ENCODE measurements around the gene TBC1D17. TPM values are rescaled to one million over a fixed set of nuclear protein-coding genes. Genes with fewer than 3 reads are reported as not detected.

Gene TBC1D17
- total and polyA plus RNA-seq, 10 donors = 20.8 to 53.5 (median 36.6) TPM

- Histone ChIP-seq H3K36me3 (peaks cover 0 to 30% (median 17%) of the 10 kb centered on the region in 6 donors), H3K4me3 (no peak overlapping the region), H3K4me1 (peaks cover 0 to 39% (median 17%) of the 10 kb centered on the region in 6 donors), H3K27ac (peak overlapping the region; percentile 19 to 78 (median 66)), H3K9me3 (no peaks in the 10 kb centered on the region), H3K27me3 (replicated peaks in 1 of 7) (no peaks in the 10 kb centered on the region)
- intact Hi-C loops (cut with DNase I; ENCODE audit: low total_unique reads) = no loop called here
- no peak for DNase-seq
- TF ChIP-seq POLR2A (IDR thresholded peaks at IDR 0.05) (no peak), CTCF (IDR thresholded peaks at IDR 0.05 in 8 of 11, conservative IDR thresholded peaks at IDR 0.05 in 3 of 11) (no peak), POLR2AphosphoS5 (IDR thresholded peaks at IDR 0.05) (peak in 1 of 3 donors; percentile 51)
- 55 to 74% (median 63%) methylated on average over 3 of the region's 3 CpGs for WGBS, 5 donors
These were observed 34.2 kb upstream of the TBC1D17 start for GRCh38 chr19:49843265-49843664.

GRCh38 chr19:49844138-49845095, 33.1 kb upstream of the TBC1D17 start:
- H3K4me3 ChIP-seq = no peak overlapping the region
- WGBS, 5 donors = 56 to 85% (median 69%) methylated on average over 17 to 18 of the region's 18 CpGs
- intact Hi-C loops (cut with DNase I; ENCODE audit: low total_unique reads) = no loop called here
- H3K36me3 ChIP-seq = peaks cover 0 to 19% (median 6%) of the 10 kb centered on the region in 6 donors
- peaks cover 0 to 51% (median 24%) of the 10 kb centered on the region in 6 donors for H3K4me1 ChIP-seq
- no peaks in the 10 kb centered on the region for H3K27me3 ChIP-seq (replicated peaks in 1 of 7)
- peak overlapping the region in 4 of 8 donors; percentile 64 to 78 (median 71) for H3K27ac ChIP-seq
- peaks cover 0 to 6% (median 0%) of the 10 kb centered on the region in 8 donors for H3K9me3 ChIP-seq
- no peak for DNase-seq
- TF ChIP-seq CTCF (IDR thresholded peaks at IDR 0.05 in 8 of 11, conservative IDR thresholded peaks at IDR 0.05 in 3 of 11) = no peak
- peak in 1 of 3 donors; percentile 31 for TF ChIP-seq POLR2AphosphoS5 (IDR thresholded peaks at IDR 0.05)
- no peak for TF ChIP-seq POLR2A (IDR thresholded peaks at IDR 0.05)

- Histone ChIP-seq H3K9me3 (peaks cover 0 to 6% (median 0%) of the 10 kb centered on the region in 8 donors), H3K27me3 (replicated peaks in 1 of 7) (no peaks in the 10 kb centered on the region), H3K4me3 (no peak overlapping the region), H3K27ac (no peak overlapping the region), H3K36me3 (peaks cover 0 to 9% (median 2%) of the 10 kb centered on the region in 6 donors), H3K4me1 (peaks cover 0 to 61% (median 32%) of the 10 kb centered on the region in 6 donors)
- TF ChIP-seq CTCF (IDR thresholded peaks at IDR 0.05 in 8 of 11, conservative IDR thresholded peaks at IDR 0.05 in 3 of 11) (no peak), POLR2AphosphoS5 (IDR thresholded peaks at IDR 0.05) (no peak), POLR2A (IDR thresholded peaks at IDR 0.05) (no peak)
- 62 to 85% (median 67%) methylated on average over 3 of the region's 3 CpGs for WGBS, 5 donors
- intact Hi-C loops (cut with DNase I; ENCODE audit: low total_unique reads) = no loop called here
- no peak for DNase-seq
These were observed 32.1 kb upstream of the TBC1D17 start for GRCh38 chr19:49845414-49845813.

- H3K27me3 ChIP-seq (replicated peaks in 1 of 7) = no peaks in the 10 kb centered on the region
- 70 to 89% (median 82%) methylated on average over 5 of the region's 5 CpGs for WGBS, 5 donors
- no peak for TF ChIP-seq CTCF (IDR thresholded peaks at IDR 0.05 in 8 of 11, conservative IDR thresholded peaks at IDR 0.05 in 3 of 11)
- no peak for TF ChIP-seq POLR2AphosphoS5 (IDR thresholded peaks at IDR 0.05)
- intact Hi-C loops (cut with DNase I; ENCODE audit: low total_unique reads) = no loop called here
- H3K4me3 ChIP-seq = no peak overlapping the region
- no peak overlapping the region for H3K27ac ChIP-seq
- peaks cover 0 to 62% (median 33%) of the 10 kb centered on the region in 6 donors for H3K4me1 ChIP-seq
- peaks cover 0 to 6% (median 0%) of the 10 kb centered on the region in 8 donors for H3K9me3 ChIP-seq
- DNase-seq = no peak
- no peaks in the 10 kb centered on the region for H3K36me3 ChIP-seq
These were observed 31.1 kb upstream of the TBC1D17 start for GRCh38 chr19:49846408-49846807.
